Activated CD4-positive, alpha-beta memory T cell treated with anti-CD3 and anti-CD28 coated beads for 36 hours (primary cell): ENCODE measurements around the gene NTM. TPM values are rescaled to one million over a fixed set of nuclear protein-coding genes. Genes with fewer than 3 reads are reported as not detected.

ENCODE experiments used
- CTCF ChIA-PET: fragments of 350-600 bp; sonication (Branson Sonifier 250); formaldehyde crosslinking; loops from one replicate; lab custom pipeline; 2021; ENCODE audit warnings: antibody characterized with exemption, inconsistent platforms; lab: Charles Lee
- POLR2A ChIA-PET: fragments of 350-600 bp; sonication (Branson Sonifier 250); formaldehyde crosslinking; loops from one replicate; lab custom pipeline; 2021; ENCODE audit warnings: antibody characterized with exemption; lab: Charles Lee
- DNase-seq: peaks from one replicate; pipeline ENCODE4 v3.0.0-alpha.2; 2020
- H3K27ac Mint-ChIP-seq: one replicate; pipeline ENCODE4 v1.8.0; 2021; ENCODE audit warnings: mixed read lengths
- H3K27me3 Mint-ChIP-seq: one replicate; pipeline ENCODE4 v1.8.0; 2021; ENCODE audit warnings: mixed read lengths
- H3K36me3 Mint-ChIP-seq: one replicate; pipeline ENCODE4 v1.8.0; 2021; ENCODE audit warnings: mixed read lengths
- H3K4me1 Mint-ChIP-seq: one replicate; pipeline ENCODE4 v1.8.0; 2021; ENCODE audit warnings: low read depth, mixed read lengths
- H3K4me3 Mint-ChIP-seq: one replicate; pipeline ENCODE4 v1.8.0; 2021; ENCODE audit warnings: mild to moderate bottlenecking, mixed read lengths
- H3K9me3 Mint-ChIP-seq: one replicate; pipeline ENCODE4 v1.8.0; 2021; ENCODE audit warnings: mixed read lengths
- intact Hi-C: fragments of 100-400 bp; cut with micrococcal nuclease; formaldehyde crosslinking; loops from one replicate; pipeline ENCODE4 v1.15.1; 2023
- total RNA-seq, 2 experiments: library from RNA; stranded (reverse); gene quantifications; one replicate each; pipeline ENCODE4 v1.2.3, GENCODE V29; 2021

Gene NTM
- total RNA-seq, 2 experiments from 2014 or later, result not detected

GRCh38 chr11:131695889-131696429, 325.5 kb downstream of the NTM start:
- no peak overlapping the region for H3K4me3 Mint-ChIP-seq
- no peak for DNase-seq
- intact Hi-C loops, result no loop called here
- peaks cover 5% of the 10 kb centered on the region for H3K4me1 Mint-ChIP-seq
- no peaks in the 10 kb centered on the region for H3K36me3 Mint-ChIP-seq
- POLR2A ChIA-PET, result no interaction called here
- no peak overlapping the region for H3K27ac Mint-ChIP-seq
- CTCF ChIA-PET, result interaction anchor here (1.1 to 2.6 kb wide), 3 partner anchors 10 to 22 kb away, joined by 4 to 9 read pairs (median 7); no protein-coding TSS in a partner anchor
- peaks cover 23% of the 10 kb centered on the region for H3K27me3 Mint-ChIP-seq
- H3K9me3 Mint-ChIP-seq, result no peaks in the 10 kb centered on the region

GRCh38 chr11:131696690-131697089, 326.3 kb downstream of the NTM start:
- intact Hi-C loops, result no loop called here
- peaks cover 23% of the 10 kb centered on the region for H3K27me3 Mint-ChIP-seq
- no peaks in the 10 kb centered on the region for H3K36me3 Mint-ChIP-seq
- peaks cover 5% of the 10 kb centered on the region for H3K4me1 Mint-ChIP-seq
- no peak for DNase-seq
- H3K4me3 Mint-ChIP-seq, result no peak overlapping the region
- no peak overlapping the region for H3K27ac Mint-ChIP-seq
- no peaks in the 10 kb centered on the region for H3K9me3 Mint-ChIP-seq
- ChIA-PET POLR2A (no interaction called here), CTCF (no interaction called here)

GRCh38 chr11:131703311-131703710, 332.9 kb downstream of the NTM start:
- Mint-ChIP-seq H3K9me3 (peaks cover 23% of the 10 kb centered on the region), H3K27me3 (no peaks in the 10 kb centered on the region), H3K27ac (no peak overlapping the region), H3K36me3 (no peaks in the 10 kb centered on the region), H3K4me1 (no peaks in the 10 kb centered on the region), H3K4me3 (no peak overlapping the region)
- POLR2A ChIA-PET, result no interaction called here
- DNase-seq, result no peak
- CTCF ChIA-PET, result interaction anchor here (1.3 to 1.9 kb wide), 2 partner anchors 9 to 29 kb away, joined by 3 to 8 read pairs; no protein-coding TSS in a partner anchor
- intact Hi-C loops, result no loop called here

GRCh38 chr11:131704682-131705081, 334.3 kb downstream of the NTM start:
- Mint-ChIP-seq H3K9me3 (peaks cover 23% of the 10 kb centered on the region), H3K36me3 (no peaks in the 10 kb centered on the region), H3K4me3 (no peak overlapping the region), H3K27me3 (no peaks in the 10 kb centered on the region), H3K27ac (no peak overlapping the region), H3K4me1 (no peaks in the 10 kb centered on the region)
- CTCF ChIA-PET, result no interaction called here
- no peak for DNase-seq
- intact Hi-C loops, result no loop called here
- POLR2A ChIA-PET, result no interaction called here

- CTCF ChIA-PET, result no interaction called here
Measured at GRCh38 chr11:131710511-131710910, 340.1 kb downstream of the NTM start.

GRCh38 chr11:131712897-131713296, 342.5 kb downstream of the NTM start:
- Mint-ChIP-seq H3K4me1 (no peaks in the 10 kb centered on the region), H3K27ac (no peak overlapping the region), H3K36me3 (no peaks in the 10 kb centered on the region), H3K9me3 (peaks cover 9% of the 10 kb centered on the region), H3K4me3 (no peak overlapping the region), H3K27me3 (no peaks in the 10 kb centered on the region)
- intact Hi-C loops, result no loop called here
- DNase-seq, result no peak
- POLR2A ChIA-PET, result no interaction called here
- CTCF ChIA-PET, result no interaction called here

More at GRCh38 chr11:131710511-131710910, 340.1 kb downstream of the NTM start:
- Mint-ChIP-seq H3K9me3 (peaks cover 10% of the 10 kb centered on the region), H3K36me3 (no peaks in the 10 kb centered on the region), H3K4me3 (no peak overlapping the region), H3K27me3 (no peaks in the 10 kb centered on the region), H3K4me1 (no peaks in the 10 kb centered on the region), H3K27ac (no peak overlapping the region)
- intact Hi-C loops, result no loop called here
- POLR2A ChIA-PET, result no interaction called here
- no peak for DNase-seq

- Mint-ChIP-seq H3K4me1 (no peaks in the 10 kb centered on the region), H3K4me3 (no peak overlapping the region), H3K36me3 (no peaks in the 10 kb centered on the region), H3K9me3 (peaks cover 9% of the 10 kb centered on the region), H3K27ac (no peak overlapping the region), H3K27me3 (no peaks in the 10 kb centered on the region)
- ChIA-PET CTCF (no interaction called here), POLR2A (no interaction called here)
- intact Hi-C loops, result no loop called here
- DNase-seq, result no peak
Measured at GRCh38 chr11:131713529-131714134, 343.2 kb downstream of the NTM start.

- CTCF ChIA-PET, result no interaction called here
- intact Hi-C loops, result no loop called here
- POLR2A ChIA-PET, result no interaction called here
- H3K9me3 Mint-ChIP-seq, result peaks cover 9% of the 10 kb centered on the region
- H3K27ac Mint-ChIP-seq, result no peak overlapping the region
- no peaks in the 10 kb centered on the region for H3K4me1 Mint-ChIP-seq
- DNase-seq, result no peak
- H3K27me3 Mint-ChIP-seq, result no peaks in the 10 kb centered on the region
- no peak overlapping the region for H3K4me3 Mint-ChIP-seq
- H3K36me3 Mint-ChIP-seq, result no peaks in the 10 kb centered on the region
Measured at GRCh38 chr11:131717616-131718015, 347.2 kb downstream of the NTM start.

GRCh38 chr11:131723088-131723487, 352.7 kb downstream of the NTM start:
- no peaks in the 10 kb centered on the region for H3K27me3 Mint-ChIP-seq
- POLR2A ChIA-PET, result no interaction called here
- intact Hi-C loops, result no loop called here
- H3K4me3 Mint-ChIP-seq, result no peak overlapping the region
- H3K36me3 Mint-ChIP-seq, result no peaks in the 10 kb centered on the region
- H3K4me1 Mint-ChIP-seq, result no peaks in the 10 kb centered on the region
- no peaks in the 10 kb centered on the region for H3K9me3 Mint-ChIP-seq
- no peak overlapping the region for H3K27ac Mint-ChIP-seq
- CTCF ChIA-PET, result no interaction called here
- no peak for DNase-seq

GRCh38 chr11:131724436-131724975, 354.1 kb downstream of the NTM start:
- H3K4me3 Mint-ChIP-seq, result no peak overlapping the region
- intact Hi-C loops, result no loop called here
- no peaks in the 10 kb centered on the region for H3K27me3 Mint-ChIP-seq
- no peak for DNase-seq
- no peak overlapping the region for H3K27ac Mint-ChIP-seq
- H3K4me1 Mint-ChIP-seq, result no peaks in the 10 kb centered on the region
- no peaks in the 10 kb centered on the region for H3K9me3 Mint-ChIP-seq
- CTCF ChIA-PET, result no interaction called here
- POLR2A ChIA-PET, result no interaction called here
- H3K36me3 Mint-ChIP-seq, result no peaks in the 10 kb centered on the region

GRCh38 chr11:131734871-131735270, 364.5 kb downstream of the NTM start:
- no peaks in the 10 kb centered on the region for H3K27me3 Mint-ChIP-seq

GRCh38 chr11:131737357-131737756, 366.9 kb downstream of the NTM start:
- no peaks in the 10 kb centered on the region for H3K27me3 Mint-ChIP-seq
- ChIA-PET CTCF (no interaction called here), POLR2A (no interaction called here)

More at GRCh38 chr11:131734871-131735270, 364.5 kb downstream of the NTM start:
- Mint-ChIP-seq H3K4me3 (no peak overlapping the region), H3K9me3 (no peaks in the 10 kb centered on the region), H3K4me1 (no peaks in the 10 kb centered on the region), H3K36me3 (no peaks in the 10 kb centered on the region), H3K27ac (no peak overlapping the region)
- intact Hi-C loops, result no loop called here
- ChIA-PET CTCF (no interaction called here), POLR2A (no interaction called here)
- DNase-seq, result no peak

More at GRCh38 chr11:131737357-131737756, 366.9 kb downstream of the NTM start:
- intact Hi-C loops, result no loop called here
- DNase-seq, result no peak
- Mint-ChIP-seq H3K9me3 (no peaks in the 10 kb centered on the region), H3K27ac (no peak overlapping the region), H3K4me3 (no peak overlapping the region), H3K4me1 (no peaks in the 10 kb centered on the region), H3K36me3 (no peaks in the 10 kb centered on the region)
